Mucosa of stomach (tissue), 1 donor: Measurements from ENCODE around the gene RCC2.
A peak's percentile ranks its signal among the peaks of the same experiment; 100 is the strongest.

Experiments
- H3K27me3 ChIP-seq: one replicate; pipeline ENCODE4 v1.7.0; 2013; ENCODE audit warnings: mild to moderate bottlenecking, low read length; ENCODE audit not compliant: control insufficient read depth, insufficient read depth
- H3K36me3 ChIP-seq: one replicate; pipeline ENCODE4 v1.7.0; 2013; ENCODE audit warnings: low read length; ENCODE audit not compliant: control insufficient read depth, insufficient read depth
- H3K4me1 ChIP-seq: one replicate; pipeline ENCODE4 v1.7.0; 2013; ENCODE audit warnings: mild to moderate bottlenecking, low read length; ENCODE audit not compliant: control insufficient read depth, insufficient read depth
- H3K4me3 ChIP-seq: one replicate; pipeline ENCODE4 v1.7.0; 2013; ENCODE audit warnings: low read length
- H3K9ac ChIP-seq: one replicate; pipeline ENCODE4 v1.7.0; 2013; ENCODE audit warnings: mild to moderate bottlenecking, low read length, moderate library complexity
- H3K9me3 ChIP-seq: one replicate; pipeline ENCODE4 v1.7.0; 2013; ENCODE audit warnings: mild to moderate bottlenecking, low read length, moderate library complexity; ENCODE audit not compliant: control insufficient read depth
- donor health status: Pancreatic carcinoma.

Gene RCC2

DNA sequence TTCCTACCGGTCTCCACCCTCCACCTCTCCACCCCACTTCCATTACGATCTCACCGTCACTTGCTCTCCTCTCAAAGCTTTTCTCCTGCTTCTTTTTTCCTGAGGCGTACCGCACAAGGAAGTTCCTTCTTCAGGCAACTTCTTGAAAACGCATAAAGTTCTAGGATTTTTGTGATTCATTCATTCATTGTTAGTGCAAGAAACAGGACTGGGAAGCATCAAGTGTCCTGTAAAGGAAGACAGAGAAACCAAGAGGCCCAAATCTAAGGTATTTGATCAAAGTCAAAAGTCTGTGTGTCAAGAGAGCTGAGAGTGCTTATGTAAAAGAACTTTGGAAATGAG is 1.3 kb upstream of the RCC2 start:
- Histone ChIP-seq H3K36me3 (no peaks in the 10 kb centered on the region), H3K27me3 (peaks cover 5% of the 10 kb centered on the region), H3K9ac (no peak overlapping the region), H3K4me3 (no peak overlapping the region), H3K9me3 (no peaks in the 10 kb centered on the region), H3K4me1 (peaks cover 32% of the 10 kb centered on the region)

- peak overlapping the region; percentile 73 for H3K9ac ChIP-seq
Measured at GRCh38 chr1:17440074-17440826, 773 bp upstream of the RCC2 start.

DNA sequence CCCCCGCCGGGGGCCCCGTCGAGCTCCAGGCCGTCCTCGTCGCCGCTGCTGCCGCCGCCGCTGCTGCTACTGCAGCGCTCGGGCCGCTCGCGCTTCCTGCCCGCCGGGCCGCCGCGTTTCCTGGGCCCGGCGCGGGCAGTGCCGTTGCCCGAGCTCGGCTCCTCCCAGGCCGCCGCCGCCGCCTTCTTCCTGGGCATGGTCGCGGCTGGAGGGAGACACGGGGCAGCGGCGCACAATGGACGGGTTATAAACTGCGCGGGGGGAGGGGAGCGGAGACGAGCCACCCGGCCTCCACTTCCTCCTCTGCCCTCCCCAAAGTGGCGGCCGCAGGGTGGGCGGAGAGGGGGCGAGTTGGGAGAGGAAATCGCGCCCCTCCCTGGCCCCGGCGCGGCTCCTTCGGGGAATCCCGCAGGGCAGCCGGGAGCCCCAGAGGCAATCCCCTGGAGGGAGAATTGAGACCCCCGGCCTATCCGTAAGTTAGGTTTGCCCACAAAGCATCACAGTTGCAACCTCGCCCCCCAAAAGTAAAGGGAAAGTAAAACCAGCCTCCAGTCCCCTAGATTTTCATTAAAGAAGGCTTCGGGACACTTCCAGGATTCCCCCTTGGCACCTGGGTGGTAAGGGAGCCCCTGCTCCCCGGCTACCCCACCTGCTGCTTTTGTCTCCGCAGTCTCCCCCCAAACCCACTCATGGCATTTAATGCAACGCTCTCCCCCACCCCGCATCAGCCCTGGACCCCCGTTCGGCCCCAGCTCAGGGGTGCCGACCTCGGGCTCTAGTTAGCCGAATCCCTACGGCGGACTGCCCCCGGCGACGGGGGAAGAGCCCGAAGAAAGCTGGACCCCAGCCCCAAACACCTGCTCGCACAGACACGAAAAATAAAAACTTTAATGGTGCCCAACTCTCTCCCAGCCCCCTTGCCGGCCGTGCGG is 893 bp downstream of the RCC2 start:
- H3K9ac ChIP-seq, result peak overlapping the region; percentile 85
- H3K36me3 ChIP-seq, result no peaks in the 10 kb centered on the region
- H3K4me3 ChIP-seq, result peak overlapping the region; percentile 61
- H3K9me3 ChIP-seq, result no peaks in the 10 kb centered on the region
- H3K27me3 ChIP-seq, result peaks cover 5% of the 10 kb centered on the region
- peaks cover 32% of the 10 kb centered on the region for H3K4me1 ChIP-seq

More at GRCh38 chr1:17440074-17440826, 773 bp upstream of the RCC2 start:
- H3K9me3 ChIP-seq, result no peaks in the 10 kb centered on the region
- peaks cover 32% of the 10 kb centered on the region for H3K4me1 ChIP-seq
- H3K27me3 ChIP-seq, result peaks cover 5% of the 10 kb centered on the region
- no peaks in the 10 kb centered on the region for H3K36me3 ChIP-seq
- H3K4me3 ChIP-seq, result peak overlapping the region; percentile 71

DNA sequence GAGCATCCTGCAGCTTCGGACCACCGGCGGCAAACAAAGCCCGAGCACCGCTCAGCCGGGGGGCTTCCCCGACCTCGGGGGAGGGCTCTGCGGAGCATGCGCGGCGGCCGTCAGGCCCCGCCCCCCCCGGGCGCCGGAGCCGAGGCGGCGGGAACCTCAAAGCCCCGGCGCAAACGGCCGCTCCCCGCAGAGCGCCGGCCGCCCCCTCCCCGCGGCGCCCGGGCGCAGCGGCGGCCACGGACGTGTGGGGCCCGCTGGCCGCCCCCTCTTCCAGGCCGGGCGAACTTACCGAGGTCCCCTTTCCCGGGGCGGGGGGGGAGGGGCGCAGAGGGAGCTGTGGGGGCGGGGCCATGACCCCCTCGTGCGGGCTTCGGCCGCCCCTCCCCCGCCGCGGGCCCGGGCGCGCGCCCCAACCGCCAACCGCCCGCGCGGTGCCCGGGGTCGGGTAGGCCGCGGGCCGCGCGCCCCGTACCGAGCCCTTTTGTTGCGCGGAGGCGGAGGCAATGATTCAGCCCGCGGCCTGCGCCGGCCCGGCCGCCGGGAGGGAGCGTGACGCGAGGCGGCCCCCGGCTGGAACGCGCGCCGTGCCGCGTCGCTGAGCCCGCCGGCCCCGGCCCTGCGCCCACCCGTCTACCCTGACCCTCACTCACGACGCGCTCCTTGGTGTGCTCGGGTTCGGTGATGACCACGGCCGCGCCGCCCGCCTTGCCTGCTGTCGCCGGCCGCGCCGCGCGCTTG is 1.7 kb downstream of the RCC2 start:
- Histone ChIP-seq H3K4me1 (peaks cover 32% of the 10 kb centered on the region), H3K27me3 (peaks cover 5% of the 10 kb centered on the region), H3K4me3 (no peak overlapping the region), H3K36me3 (no peaks in the 10 kb centered on the region), H3K9me3 (no peaks in the 10 kb centered on the region), H3K9ac (peak overlapping the region; percentile 85)

GRCh38 chr1:17437260-17437579 is 2.3 kb downstream of the RCC2 start:
- H3K4me1 ChIP-seq, result peaks cover 32% of the 10 kb centered on the region
- H3K9me3 ChIP-seq, result no peaks in the 10 kb centered on the region
- no peaks in the 10 kb centered on the region for H3K36me3 ChIP-seq
- H3K4me3 ChIP-seq, result no peak overlapping the region
- peaks cover 5% of the 10 kb centered on the region for H3K27me3 ChIP-seq
- H3K9ac ChIP-seq, result peak overlapping the region; percentile 52

DNA sequence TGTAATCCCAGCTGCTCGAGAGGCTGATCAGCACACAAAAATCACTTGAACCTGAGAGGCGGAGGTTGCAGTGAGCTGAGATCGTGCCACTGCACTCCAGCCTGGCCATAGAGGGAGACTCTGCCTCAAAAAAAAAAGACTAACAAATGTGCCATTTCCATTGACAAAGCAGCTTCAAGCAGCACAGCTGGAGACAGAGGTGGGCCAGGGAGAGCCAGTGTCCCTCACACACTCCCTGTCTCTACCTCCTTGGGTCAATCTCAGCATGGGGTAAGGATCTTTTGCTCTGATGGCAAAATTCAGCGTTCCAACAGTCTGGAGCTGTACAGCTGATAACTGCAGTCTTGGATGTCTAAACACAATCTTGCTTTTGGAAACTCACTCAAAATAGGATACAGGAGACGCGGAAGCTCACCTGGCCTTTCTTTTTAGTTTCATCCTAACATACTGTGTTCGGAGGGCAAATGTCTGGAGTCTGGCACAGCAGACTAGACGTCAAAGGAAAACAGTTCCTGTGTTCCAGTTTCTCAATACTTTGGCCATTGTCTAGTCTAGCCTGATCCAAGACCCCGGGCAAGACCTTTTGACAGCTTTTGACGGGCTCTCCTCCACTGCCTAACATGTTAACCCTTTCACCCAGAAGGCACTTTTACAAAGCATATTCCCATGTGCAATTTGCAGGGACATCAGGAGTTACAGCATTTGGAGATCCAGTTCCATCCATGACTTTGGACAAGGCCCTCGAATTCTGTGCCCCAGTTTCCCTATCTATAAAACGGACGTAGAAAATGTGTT is 2.9 kb downstream of the RCC2 start:
- Histone ChIP-seq H3K9me3 (no peaks in the 10 kb centered on the region), H3K27me3 (peaks cover 5% of the 10 kb centered on the region), H3K9ac (peak overlapping the region; percentile 52), H3K4me1 (peaks cover 28% of the 10 kb centered on the region), H3K36me3 (no peaks in the 10 kb centered on the region), H3K4me3 (no peak overlapping the region)

DNA sequence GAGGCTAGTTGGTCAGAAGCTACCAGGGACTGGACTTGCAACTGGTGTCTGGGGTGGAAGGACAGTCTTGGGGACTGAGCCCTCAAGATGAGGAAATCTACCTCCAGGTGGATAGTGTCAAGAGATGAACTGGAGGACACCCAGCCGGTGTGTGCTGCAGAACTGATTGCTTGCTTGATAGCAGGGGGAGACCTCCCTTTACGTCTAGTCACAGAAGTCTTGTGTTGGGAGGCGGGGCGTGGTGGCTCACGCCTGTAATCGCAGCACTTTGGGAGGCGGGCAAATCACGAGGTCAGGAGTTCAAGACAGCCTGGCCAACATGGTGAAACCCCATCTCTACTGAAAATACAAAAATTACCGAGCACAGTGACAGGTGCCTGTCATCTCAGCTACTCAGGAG is 4.9 kb downstream of the RCC2 start:
- Histone ChIP-seq H3K4me3 (no peak overlapping the region), H3K9me3 (no peaks in the 10 kb centered on the region), H3K4me1 (peaks cover 11% of the 10 kb centered on the region), H3K27me3 (no peaks in the 10 kb centered on the region), H3K36me3 (no peaks in the 10 kb centered on the region), H3K9ac (no peak overlapping the region)

DNA sequence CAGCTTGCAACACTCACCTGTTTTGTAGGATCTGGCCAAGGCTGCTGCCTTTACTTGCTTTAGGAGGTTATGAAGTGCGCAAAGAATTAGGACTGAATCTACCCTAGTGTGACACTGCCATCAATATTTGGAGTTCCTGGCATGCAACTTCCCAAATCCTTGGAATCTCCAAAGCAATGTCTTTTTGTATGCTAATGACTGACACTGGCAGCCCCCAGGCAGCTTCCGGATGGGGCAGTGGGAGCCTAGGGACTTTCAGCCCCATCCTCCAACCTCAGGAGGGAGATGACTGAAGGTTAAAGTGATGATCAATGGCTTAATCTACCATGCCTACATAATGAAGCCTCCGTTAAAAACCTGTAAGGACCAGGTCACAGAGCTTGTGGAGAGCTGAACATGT is 5.5 kb downstream of the RCC2 start:
- H3K9ac ChIP-seq, result no peak overlapping the region
- peaks cover 11% of the 10 kb centered on the region for H3K4me1 ChIP-seq
- H3K27me3 ChIP-seq, result no peaks in the 10 kb centered on the region

GRCh38 chr1:17433261-17433660 is 6.2 kb downstream of the RCC2 start:
- no peak overlapping the region for H3K9ac ChIP-seq
- H3K9me3 ChIP-seq, result no peaks in the 10 kb centered on the region
- peaks cover 15% of the 10 kb centered on the region for H3K4me1 ChIP-seq
- H3K36me3 ChIP-seq, result no peaks in the 10 kb centered on the region
- no peak overlapping the region for H3K4me3 ChIP-seq
- H3K27me3 ChIP-seq, result no peaks in the 10 kb centered on the region

More for the DNA sequence above, 5.5 kb downstream of the RCC2 start:
- Histone ChIP-seq H3K9me3 (no peaks in the 10 kb centered on the region), H3K4me3 (no peak overlapping the region), H3K36me3 (no peaks in the 10 kb centered on the region)

GRCh38 chr1:17432412-17432811 is 7.1 kb downstream of the RCC2 start:
- Histone ChIP-seq H3K36me3 (no peaks in the 10 kb centered on the region), H3K9me3 (no peaks in the 10 kb centered on the region), H3K9ac (no peak overlapping the region), H3K4me3 (no peak overlapping the region), H3K4me1 (peaks cover 22% of the 10 kb centered on the region), H3K27me3 (no peaks in the 10 kb centered on the region)

- Histone ChIP-seq H3K4me3 (no peak overlapping the region), H3K36me3 (peaks cover 5% of the 10 kb centered on the region), H3K9ac (no peak overlapping the region), H3K27me3 (no peaks in the 10 kb centered on the region), H3K4me1 (peaks cover 11% of the 10 kb centered on the region), H3K9me3 (no peaks in the 10 kb centered on the region)
Measured at GRCh38 chr1:17429183-17429582, 10.3 kb downstream of the RCC2 start.
